Measurements from ENCODE around the gene GPR101. TPM values are rescaled to one million over a fixed set of nuclear protein-coding genes. Genes with fewer than 3 reads are reported as not detected.
"Not testable (repeated sequence)": the region's sequence is repeated elsewhere in the genome, so short reads cannot be mapped to it uniquely, and the experiment has no call there.

GPR101 gene
- total and polyA plus RNA-seq, 2 of the 4 experiments (the other 2 are of a cell fraction) = not detected

- H3K36me3 ChIP-seq (ENCODE audit: control insufficient read depth, insufficient read depth, low read length); H3K56ac ChIP-seq (ENCODE audit: extremely low read depth, insufficient read depth, low read length); DNase-seq; H3K14ac ChIP-seq (replicated peaks; ENCODE audit: low read depth, low read length); ATAC-seq (ENCODE audit: low read depth); H3K79me1 ChIP-seq (ENCODE audit: low read depth in 1 of 2, low read length in 2 of 2); H3K4me1 ChIP-seq (ENCODE audit: control insufficient read depth, insufficient read depth, low read length); H3K9ac ChIP-seq (ENCODE audit: low read depth, low read length); in situ Hi-C loops (cut with MboI; ENCODE audit: low sequenced_read_pairs); H2BK120ac ChIP-seq (ENCODE audit: low read depth, low read length); H2BK5ac ChIP-seq (ENCODE audit: low read depth, low read length, poor library complexity, severe bottlenecking); H3K9me3 ChIP-seq (ENCODE audit: control insufficient read depth, insufficient read depth, low read length); H4K20me1 ChIP-seq (ENCODE audit: insufficient read depth, low read length); H3K27me3 ChIP-seq (ENCODE audit: control insufficient read depth, insufficient read depth, low read length); POLR2A ChIA-PET (ENCODE audit: unreplicated experiment); H3K9me1 ChIP-seq (ENCODE audit: insufficient read depth, low read length); H3K23ac ChIP-seq (ENCODE audit: low read depth, low read length); H2BK15ac ChIP-seq (ENCODE audit: low read depth, low read length); H2BK20ac ChIP-seq (ENCODE audit: low read depth, low read length); H2AK9ac ChIP-seq (replicated peaks; ENCODE audit: low read depth, low read length, poor library complexity); H3K4ac ChIP-seq (ENCODE audit: low read depth, low read length); H3K27ac ChIP-seq (ENCODE audit: insufficient read depth, low read length); H3K18ac ChIP-seq (ENCODE audit: low read depth, low read length); H3K4me3 ChIP-seq (ENCODE audit: insufficient read depth, low read depth, low read length); BruUV-seq (replicated peaks); H2AFZ ChIP-seq (replicated peaks; ENCODE audit: low read length, poor library complexity); H4K5ac ChIP-seq (ENCODE audit: low read depth, low read length); CTCF ChIA-PET; dilution Hi-C loops (cut with HindIII; ENCODE audit: low sequenced_read_pairs, unreplicated experiment); H2AK5ac ChIP-seq (ENCODE audit: low read depth, low read length); H3K4me2 ChIP-seq (ENCODE audit: low read depth, low read length); H4K8ac ChIP-seq (ENCODE audit: low read depth in 2 of 2, low read length in 2 of 2); intact Hi-C loops (cut with micrococcal nuclease); H4K91ac ChIP-seq (ENCODE audit: insufficient read depth, low read depth, low read length): not testable (repeated sequence)
- no CpG with 5 or more reads among the region's 31 CpGs for WGBS, 2 experiments (ENCODE audit: extremely low coverage in 2 of 2, insufficient read length in 1 of 2)
These were observed 33.6 kb downstream of the GPR101 start for GRCh38 chrX:137000236-137000635.
